ENCODE data around the gene SEPTIN5.

DNA sequence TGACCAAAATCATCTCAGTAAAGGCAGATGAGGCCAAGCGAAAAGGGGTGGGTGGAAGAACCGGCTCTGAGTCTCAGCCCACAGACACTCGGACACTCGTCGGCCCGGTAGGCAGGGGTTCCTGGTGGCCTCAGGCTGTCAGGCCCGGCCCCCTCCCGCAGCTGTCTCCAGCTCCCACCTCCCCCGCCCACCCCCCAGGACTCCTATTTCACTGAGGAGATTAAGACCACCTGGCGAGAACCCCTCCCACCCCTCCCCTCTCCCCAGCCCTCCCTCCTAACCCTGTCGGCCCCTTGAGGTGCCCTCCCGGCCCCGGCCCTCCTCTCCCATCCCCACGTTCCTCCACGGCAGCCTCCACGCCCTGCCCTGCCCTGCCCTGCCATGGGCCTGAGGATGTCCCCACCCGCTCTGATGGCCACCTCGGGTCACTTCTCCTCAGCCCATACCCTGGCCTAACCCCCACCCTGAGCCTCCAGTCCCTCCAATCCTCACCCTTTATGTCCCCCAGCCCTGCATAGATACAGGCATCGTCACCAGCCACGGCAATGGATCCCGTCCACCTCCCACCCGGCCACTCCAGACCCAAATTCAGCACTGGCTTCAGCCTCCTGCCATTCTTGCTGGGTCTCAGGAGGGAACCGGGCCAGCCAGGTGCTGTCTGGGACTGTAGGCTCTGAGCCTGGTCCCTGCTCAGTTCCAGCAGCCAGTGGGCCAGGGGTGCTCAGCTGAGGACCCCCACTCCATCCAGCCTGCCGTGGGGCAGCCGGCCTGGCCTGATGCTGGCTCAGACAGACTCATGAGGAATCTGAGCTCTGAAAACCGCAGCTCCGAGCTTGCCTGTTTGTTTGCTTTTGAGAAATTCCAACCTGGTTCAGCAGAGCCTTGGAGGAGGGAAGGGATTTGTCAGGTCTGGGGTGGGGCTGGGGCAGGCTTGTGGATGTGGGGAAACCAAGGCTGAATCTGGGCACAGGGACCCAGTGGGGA is 36.5 kb downstream of the SEPTIN5 start:
- TF ChIP-seq GABPA (tag; conservative IDR thresholded peaks at IDR 0.05; ENCODE audit: low read depth): no peak
- TF ChIP-seq, protein P1, sequence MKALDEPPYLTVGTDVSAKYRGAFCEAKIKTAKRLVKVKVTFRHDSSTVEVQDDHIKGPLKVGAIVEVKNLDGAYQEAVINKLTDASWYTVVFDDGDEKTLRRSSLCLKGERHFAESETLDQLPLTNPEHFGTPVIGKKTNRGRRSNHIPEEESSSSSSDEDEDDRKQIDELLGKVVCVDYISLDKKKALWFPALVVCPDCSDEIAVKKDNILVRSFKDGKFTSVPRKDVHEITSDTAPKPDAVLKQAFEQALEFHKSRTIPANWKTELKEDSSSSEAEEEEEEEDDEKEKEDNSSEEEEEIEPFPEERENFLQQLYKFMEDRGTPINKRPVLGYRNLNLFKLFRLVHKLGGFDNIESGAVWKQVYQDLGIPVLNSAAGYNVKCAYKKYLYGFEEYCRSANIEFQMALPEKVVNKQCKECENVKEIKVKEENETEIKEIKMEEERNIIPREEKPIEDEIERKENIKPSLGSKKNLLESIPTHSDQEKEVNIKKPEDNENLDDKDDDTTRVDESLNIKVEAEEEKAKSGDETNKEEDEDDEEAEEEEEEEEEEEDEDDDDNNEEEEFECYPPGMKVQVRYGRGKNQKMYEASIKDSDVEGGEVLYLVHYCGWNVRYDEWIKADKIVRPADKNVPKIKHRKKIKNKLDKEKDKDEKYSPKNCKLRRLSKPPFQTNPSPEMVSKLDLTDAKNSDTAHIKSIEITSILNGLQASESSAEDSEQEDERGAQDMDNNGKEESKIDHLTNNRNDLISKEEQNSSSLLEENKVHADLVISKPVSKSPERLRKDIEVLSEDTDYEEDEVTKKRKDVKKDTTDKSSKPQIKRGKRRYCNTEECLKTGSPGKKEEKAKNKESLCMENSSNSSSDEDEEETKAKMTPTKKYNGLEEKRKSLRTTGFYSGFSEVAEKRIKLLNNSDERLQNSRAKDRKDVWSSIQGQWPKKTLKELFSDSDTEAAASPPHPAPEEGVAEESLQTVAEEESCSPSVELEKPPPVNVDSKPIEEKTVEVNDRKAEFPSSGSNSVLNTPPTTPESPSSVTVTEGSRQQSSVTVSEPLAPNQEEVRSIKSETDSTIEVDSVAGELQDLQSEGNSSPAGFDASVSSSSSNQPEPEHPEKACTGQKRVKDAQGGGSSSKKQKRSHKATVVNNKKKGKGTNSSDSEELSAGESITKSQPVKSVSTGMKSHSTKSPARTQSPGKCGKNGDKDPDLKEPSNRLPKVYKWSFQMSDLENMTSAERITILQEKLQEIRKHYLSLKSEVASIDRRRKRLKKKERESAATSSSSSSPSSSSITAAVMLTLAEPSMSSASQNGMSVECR (CRISPR knock-in tag; IDR thresholded peaks at IDR 0.05): no peak
